ENCODE results near the gene MAN1A1. TPM values are rescaled to one million over a fixed set of nuclear protein-coding genes. Genes with fewer than 3 reads are reported as not detected.

The MAN1A1 gene
- total and polyA plus RNA-seq, 2 of the 8 experiments (the other 6 are each of a cell fraction or from before 2014, with no cell fraction given): 1.8 to 5.4 TPM

DNA sequence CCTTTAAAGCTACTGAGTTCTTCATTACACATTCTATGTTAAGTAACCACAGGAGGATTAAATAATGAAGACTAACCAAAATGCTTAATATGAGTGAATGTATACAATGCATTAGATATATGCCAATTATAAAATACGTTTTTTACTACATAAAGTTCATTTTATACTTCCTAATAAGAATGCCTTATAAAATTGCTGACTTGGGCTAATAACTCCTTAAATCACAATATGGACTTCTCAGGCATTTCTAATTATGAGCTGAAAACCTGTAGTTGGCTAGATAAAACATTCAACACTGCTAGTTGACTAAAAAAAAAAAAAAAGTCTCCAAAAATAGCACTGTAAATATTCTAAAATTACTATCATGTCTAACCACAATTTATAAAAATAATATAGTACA, 11.8 kb downstream of the MAN1A1 start (continued):
- no peak for TF ChIP-seq MAFK (IDR thresholded peaks at IDR 0.05; ENCODE audit: low read depth, low read length)
- TF ChIP-seq, protein P1, sequence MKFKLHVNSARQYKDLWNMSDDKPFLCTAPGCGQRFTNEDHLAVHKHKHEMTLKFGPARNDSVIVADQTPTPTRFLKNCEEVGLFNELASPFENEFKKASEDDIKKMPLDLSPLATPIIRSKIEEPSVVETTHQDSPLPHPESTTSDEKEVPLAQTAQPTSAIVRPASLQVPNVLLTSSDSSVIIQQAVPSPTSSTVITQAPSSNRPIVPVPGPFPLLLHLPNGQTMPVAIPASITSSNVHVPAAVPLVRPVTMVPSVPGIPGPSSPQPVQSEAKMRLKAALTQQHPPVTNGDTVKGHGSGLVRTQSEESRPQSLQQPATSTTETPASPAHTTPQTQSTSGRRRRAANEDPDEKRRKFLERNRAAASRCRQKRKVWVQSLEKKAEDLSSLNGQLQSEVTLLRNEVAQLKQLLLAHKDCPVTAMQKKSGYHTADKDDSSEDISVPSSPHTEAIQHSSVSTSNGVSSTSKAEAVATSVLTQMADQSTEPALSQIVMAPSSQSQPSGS (IDR thresholded peaks at IDR 0.05; ENCODE audit: low read length): no peak
- no peak for TF ChIP-seq EGR1 (IDR thresholded peaks at IDR 0.05; ENCODE audit: borderline replicate concordance, low read depth, low read length)
- no peak for TF ChIP-seq SP4 (IDR thresholded peaks at IDR 0.05; ENCODE audit: low read length)
- no peak for TF ChIP-seq POU5F1 (IDR thresholded peaks at IDR 0.05; ENCODE audit: low read depth, low read length)
- no peak for TF ChIP-seq RXRA (IDR thresholded peaks at IDR 0.05; ENCODE audit: insufficient read depth, low read depth, low read length)
- TF ChIP-seq RNF2 (IDR thresholded peaks at IDR 0.05; ENCODE audit: borderline replicate concordance, low read depth, low read length, missing control alignments, poor library complexity, severe bottlenecking): no peak
